IPS-15b (cell line): ENCODE measurements around the gene LIN52.
"Not testable (repeated sequence)": the region's sequence is repeated elsewhere in the genome, so short reads cannot be mapped to it uniquely, and the experiment has no call there.

Experiments
- H3K27me3 ChIP-seq: one replicate; pipeline ENCODE4 v1.6.1; 2013; ENCODE audit warnings: low read length; ENCODE audit not compliant: control insufficient read depth, insufficient read depth
- H3K36me3 ChIP-seq: one replicate; pipeline ENCODE4 v1.6.1; 2013; ENCODE audit warnings: low read length; ENCODE audit not compliant: control insufficient read depth, insufficient read depth
- H3K4me1 ChIP-seq: one replicate; pipeline ENCODE4 v1.6.1; 2013; ENCODE audit warnings: mild to moderate bottlenecking, low read length; ENCODE audit not compliant: control insufficient read depth, insufficient read depth
- H3K4me3 ChIP-seq: one replicate; pipeline ENCODE4 v1.5.1; 2013; ENCODE audit warnings: low read depth, low read length
- H3K9ac ChIP-seq: one replicate; pipeline ENCODE4 v1.6.1; 2013; ENCODE audit warnings: low read depth, mild to moderate bottlenecking, low read length
- H3K9me3 ChIP-seq: one replicate; pipeline ENCODE4 v1.6.1; 2013; ENCODE audit warnings: mild to moderate bottlenecking, low read length; ENCODE audit not compliant: control insufficient read depth, insufficient read depth

LIN52 gene

GRCh38 chr14:74077401-74077800 is 7.4 kb upstream of the LIN52 start:
- H3K9me3 ChIP-seq, result no peaks in the 10 kb centered on the region
- H3K9ac ChIP-seq, result no peak overlapping the region
- H3K4me3 ChIP-seq, result no peak overlapping the region
- H3K4me1 ChIP-seq, result no peaks in the 10 kb centered on the region
- H3K27me3 ChIP-seq, result no peaks in the 10 kb centered on the region
- H3K36me3 ChIP-seq, result no peaks in the 10 kb centered on the region

GRCh38 chr14:74080820-74081460 is 3.8 kb upstream of the LIN52 start:
- Histone ChIP-seq H3K4me3 (no peak overlapping the region), H3K27me3 (no peaks in the 10 kb centered on the region), H3K4me1 (no peaks in the 10 kb centered on the region), H3K9ac (no peak overlapping the region), H3K9me3 (no peaks in the 10 kb centered on the region), H3K36me3 (no peaks in the 10 kb centered on the region)

DNA sequence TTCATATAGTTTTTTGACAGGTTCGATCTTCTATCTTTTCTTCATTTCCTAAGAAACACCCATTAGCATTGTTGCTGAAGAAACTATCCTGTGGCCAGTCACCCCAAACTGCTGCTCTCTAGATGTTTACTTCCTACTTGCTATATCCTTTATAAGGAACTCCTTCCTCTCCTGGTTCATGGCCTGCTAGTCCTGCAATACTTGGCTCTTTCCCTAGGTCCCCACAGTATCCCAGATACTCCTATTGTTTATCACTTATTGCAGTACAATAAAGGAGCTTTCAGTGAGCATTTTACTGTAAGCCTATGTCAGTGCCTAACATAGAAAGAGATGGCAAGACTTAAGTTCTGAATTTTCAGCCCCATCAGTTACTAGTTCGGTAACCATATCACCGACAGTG is 3.3 kb upstream of the LIN52 start:
- H3K27me3 ChIP-seq, result no peaks in the 10 kb centered on the region
- H3K4me3 ChIP-seq, result no peak overlapping the region
- no peak overlapping the region for H3K9ac ChIP-seq
- H3K9me3 ChIP-seq, result no peaks in the 10 kb centered on the region
- no peaks in the 10 kb centered on the region for H3K4me1 ChIP-seq
- no peaks in the 10 kb centered on the region for H3K36me3 ChIP-seq

DNA sequence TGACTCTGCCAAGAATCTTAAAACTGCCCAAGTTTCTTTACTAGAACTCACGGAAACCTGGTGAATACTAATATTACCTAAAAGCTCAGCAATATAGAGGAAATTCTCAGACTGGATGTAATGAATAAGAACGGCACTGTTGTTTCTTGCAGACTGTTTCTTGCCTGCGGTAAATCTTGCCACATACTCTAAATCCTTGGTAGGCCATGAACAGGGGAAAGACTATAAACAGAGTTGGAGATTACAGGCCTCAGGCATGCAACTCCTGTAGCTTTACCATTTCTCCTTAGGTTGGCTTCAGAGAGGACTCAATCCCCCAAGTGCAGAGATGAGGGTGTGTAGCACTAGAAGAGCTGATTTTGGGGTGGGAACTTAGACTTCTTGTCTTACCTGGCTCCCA is 1.6 kb upstream of the LIN52 start:
- Histone ChIP-seq H3K9me3 (no peaks in the 10 kb centered on the region), H3K36me3 (no peaks in the 10 kb centered on the region), H3K27me3 (no peaks in the 10 kb centered on the region), H3K4me3 (peak overlapping the region; percentile 98), H3K4me1 (no peaks in the 10 kb centered on the region), H3K9ac (peak overlapping the region; percentile 62)

DNA sequence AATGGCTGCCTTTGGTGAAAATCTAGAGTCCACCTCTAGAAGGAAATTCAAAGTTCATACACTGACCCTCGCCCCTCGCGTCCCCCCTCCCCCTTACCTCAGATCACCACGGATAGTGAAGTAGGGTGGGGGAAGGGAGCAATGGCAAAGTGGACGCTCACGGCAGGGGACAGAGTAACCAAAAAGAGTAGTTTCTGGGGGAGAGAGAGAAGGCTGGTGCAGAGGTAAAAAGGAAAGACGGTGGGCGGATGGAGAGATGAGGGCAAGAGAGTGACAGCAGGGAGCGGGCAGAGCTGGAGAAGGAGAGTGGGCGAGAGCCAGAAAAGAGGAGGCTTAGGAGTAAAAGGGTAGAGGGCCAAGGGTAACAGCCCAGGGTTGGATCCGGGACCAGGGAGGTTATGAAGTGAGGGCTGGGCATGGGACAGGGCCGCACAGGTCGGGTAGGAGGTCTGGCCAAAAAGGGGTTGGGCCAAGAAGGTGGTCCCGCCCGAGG is 926 bp upstream of the LIN52 start:
- no peaks in the 10 kb centered on the region for H3K9me3 ChIP-seq
- H3K27me3 ChIP-seq, result no peaks in the 10 kb centered on the region
- H3K36me3 ChIP-seq, result no peaks in the 10 kb centered on the region
- peak overlapping the region; percentile 62 for H3K9ac ChIP-seq
- H3K4me3 ChIP-seq, result peak overlapping the region; percentile 98
- H3K4me1 ChIP-seq, result no peaks in the 10 kb centered on the region

DNA sequence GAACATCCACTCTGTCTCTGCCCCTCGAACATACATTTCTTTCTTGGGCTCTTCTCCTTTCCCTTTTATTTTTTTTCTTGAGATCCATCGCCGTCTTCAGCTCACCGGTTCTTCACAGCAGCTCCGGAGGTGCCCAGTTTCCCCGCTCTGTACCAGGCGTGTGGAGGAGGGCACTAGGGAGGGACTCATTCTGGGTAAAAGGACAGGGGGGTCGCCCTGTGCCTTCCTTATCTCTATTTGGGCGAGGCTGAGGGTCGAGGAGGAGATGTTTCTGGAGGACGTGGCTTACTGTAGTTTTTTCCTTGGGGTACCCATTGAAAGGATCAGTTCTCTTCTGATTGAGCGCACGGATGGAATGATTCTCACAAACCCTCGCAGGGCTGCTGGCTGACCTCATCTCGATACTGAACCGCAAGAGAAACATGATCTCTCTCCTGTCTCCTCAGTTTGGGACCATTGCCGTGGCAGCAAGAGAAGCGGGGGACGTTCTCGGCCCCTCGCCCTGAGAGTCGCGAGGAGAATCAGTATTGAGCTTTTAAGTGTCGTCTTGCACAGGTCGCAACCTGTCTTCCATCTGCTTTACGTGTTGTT is 386 bp downstream of the LIN52 start:
- no peaks in the 10 kb centered on the region for H3K36me3 ChIP-seq
- no peaks in the 10 kb centered on the region for H3K4me1 ChIP-seq
- H3K9me3 ChIP-seq, result no peaks in the 10 kb centered on the region
- peak overlapping the region; percentile 93 for H3K4me3 ChIP-seq
- no peaks in the 10 kb centered on the region for H3K27me3 ChIP-seq
- peak overlapping the region; percentile 97 for H3K9ac ChIP-seq

DNA sequence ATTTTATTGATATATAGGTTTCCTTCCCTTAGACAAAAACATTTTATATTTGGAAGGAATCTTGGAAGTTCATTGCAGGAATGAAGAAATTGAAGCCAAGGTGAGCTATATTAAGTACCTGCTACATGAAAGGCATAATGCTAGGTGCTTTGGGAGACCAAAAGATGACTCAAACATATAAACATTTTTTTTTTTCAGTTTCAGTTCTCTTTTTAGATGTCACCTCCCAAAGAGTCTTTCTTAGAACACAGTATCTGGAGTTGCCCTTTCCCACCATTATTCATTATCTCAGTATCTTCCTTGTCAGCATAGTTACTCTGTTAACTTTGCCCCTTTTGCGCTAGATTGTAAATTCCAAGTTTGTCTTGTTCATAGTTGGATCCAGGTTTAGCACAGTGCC is 1.1 kb downstream of the LIN52 start:
- H3K27me3 ChIP-seq, result no peaks in the 10 kb centered on the region
- no peaks in the 10 kb centered on the region for H3K9me3 ChIP-seq
- peak overlapping the region; percentile 93 for H3K4me3 ChIP-seq
- H3K36me3 ChIP-seq, result no peaks in the 10 kb centered on the region
- H3K9ac ChIP-seq, result peak overlapping the region; percentile 97
- no peaks in the 10 kb centered on the region for H3K4me1 ChIP-seq

GRCh38 chr14:74089251-74090020 is 4.7 kb downstream of the LIN52 start:
- Histone ChIP-seq H3K9me3 (no peaks in the 10 kb centered on the region), H3K4me1 (no peaks in the 10 kb centered on the region), H3K27me3 (no peaks in the 10 kb centered on the region), H3K4me3 (no peak overlapping the region), H3K9ac (no peak overlapping the region), H3K36me3 (peaks cover 3% of the 10 kb centered on the region)

- Histone ChIP-seq H3K4me1 (no peaks in the 10 kb centered on the region), H3K36me3 (peaks cover 2% of the 10 kb centered on the region), H3K4me3 (no peak overlapping the region), H3K9me3 (no peaks in the 10 kb centered on the region), H3K27me3 (no peaks in the 10 kb centered on the region), H3K9ac (no peak overlapping the region)
These were observed 20.6 kb downstream of the LIN52 start for GRCh38 chr14:74105381-74105780.

DNA sequence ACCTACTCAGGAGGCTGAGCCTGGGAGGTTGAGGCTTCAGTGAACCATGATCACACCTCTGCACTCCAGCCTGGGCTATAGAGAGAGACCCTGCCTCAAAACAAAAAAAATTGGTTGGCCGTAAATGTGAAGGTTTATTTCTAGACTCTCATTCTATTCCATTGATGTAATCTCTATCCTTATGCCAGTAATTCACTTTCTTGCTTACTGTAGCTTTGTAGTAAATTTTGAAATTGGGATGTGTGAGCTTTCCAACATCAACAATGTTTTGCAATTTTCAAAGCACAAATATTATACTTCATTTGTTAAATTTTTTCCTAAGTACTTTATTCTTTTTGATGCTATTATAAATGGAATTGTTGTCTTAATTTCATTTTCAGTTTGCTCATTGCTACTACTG is 24.6 kb downstream of the LIN52 start:
- Histone ChIP-seq H3K9ac (no peak overlapping the region), H3K4me3 (no peak overlapping the region), H3K36me3 (no peaks in the 10 kb centered on the region), H3K9me3 (no peaks in the 10 kb centered on the region), H3K4me1 (no peaks in the 10 kb centered on the region), H3K27me3 (no peaks in the 10 kb centered on the region)

DNA sequence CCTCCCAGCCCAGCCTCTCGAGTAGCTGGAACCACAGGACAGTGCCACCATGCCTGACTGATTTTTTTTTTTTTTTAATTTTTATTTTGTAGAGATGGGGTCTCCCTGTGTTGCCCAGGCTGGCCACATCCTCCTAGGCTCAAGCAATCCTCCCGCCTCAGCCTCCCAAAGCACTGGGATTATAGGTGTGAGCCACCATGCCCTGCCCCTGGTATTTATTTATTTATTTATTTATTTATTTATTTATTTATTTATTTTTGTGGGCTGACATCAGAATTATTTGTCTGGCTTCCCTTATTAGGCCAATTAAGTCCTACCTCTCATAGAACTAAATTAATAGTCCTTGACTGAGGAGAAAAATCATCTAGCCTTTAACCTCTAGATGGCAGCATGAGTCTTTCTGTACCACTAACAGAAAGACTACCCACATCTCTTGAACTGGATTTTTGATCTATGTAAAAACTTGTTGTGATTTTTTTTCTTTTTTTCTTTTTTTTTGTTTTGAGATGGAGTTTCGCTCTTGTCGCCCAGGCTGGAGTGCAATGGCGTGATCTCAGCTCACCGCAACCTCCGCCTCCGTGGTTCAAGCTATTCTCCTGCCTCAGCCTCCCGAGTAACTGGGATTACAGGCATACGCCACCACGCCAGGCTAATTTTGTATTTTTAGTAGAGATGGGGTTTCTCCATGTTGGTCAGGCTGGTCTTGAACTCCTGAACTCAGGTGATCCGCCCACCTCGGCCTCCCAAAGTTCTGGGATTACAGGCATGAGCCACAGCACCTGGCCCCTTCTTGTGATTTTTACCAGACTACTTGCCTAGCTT is 26.9 kb downstream of the LIN52 start:
- H3K36me3 ChIP-seq, H3K4me1 ChIP-seq, H3K9ac ChIP-seq, H3K4me3 ChIP-seq, H3K27me3 ChIP-seq, H3K9me3 ChIP-seq: not testable (repeated sequence)
